ENCODE data around the gene PLCG2. TPM values are rescaled to one million over a fixed set of nuclear protein-coding genes. Genes with fewer than 3 reads are reported as not detected.

Gene PLCG2
- polyA plus RNA-seq, 1 donor from 2014 or later, result not detected

GRCh38 chr16:81891736-81892364, 112.8 kb downstream of the PLCG2 start:
- Histone ChIP-seq H3K4me2 (ENCODE audit: low read length) (no peak overlapping the region), H2AFZ (ENCODE audit: low read depth, low read length) (no peak overlapping the region), H3K9ac (ENCODE audit: low read length) (no peak overlapping the region), H3K27me3 (ENCODE audit: insufficient read depth, low read depth, low read length) (no peaks in the 10 kb centered on the region), H3K9me2 (ENCODE audit: insufficient read depth, low read length) (no peaks in the 10 kb centered on the region), H3K9me3 (ENCODE audit: low read length) (no peaks in the 10 kb centered on the region), H3K27ac (ENCODE audit: low read length) (no peak overlapping the region), H3K4me3 (ENCODE audit: low read length) (no peak overlapping the region), H3K79me2 (replicated peaks; ENCODE audit: insufficient read depth, low read length) (no peaks in the 10 kb centered on the region), H3F3A (ENCODE audit: insufficient read depth, low read length, poor library complexity, severe bottlenecking) (no peaks in the 10 kb centered on the region), H4K20me1 (ENCODE audit: insufficient read depth) (no peaks in the 10 kb centered on the region), H3K36me3 (ENCODE audit: insufficient read depth, low read length) (no peaks in the 10 kb centered on the region)
- TF ChIP-seq EZH2 (IDR thresholded peaks at IDR 0.05; ENCODE audit: borderline replicate concordance, insufficient read depth, low read length, poor library complexity, severe bottlenecking) (no peak), EP300 (conservative IDR thresholded peaks at IDR 0.05; ENCODE audit: poor library complexity, severe bottlenecking) (no peak), POLR2AphosphoS5 (IDR thresholded peaks at IDR 0.05) (no peak), REST (IDR thresholded peaks at IDR 0.05; ENCODE audit: borderline replicate concordance) (no peak), SMC3 (conservative IDR thresholded peaks at IDR 0.05; ENCODE audit: poor library complexity) (no peak), MXI1 (conservative IDR thresholded peaks at IDR 0.05; ENCODE audit: poor library complexity, severe bottlenecking) (no peak), TAF1 (IDR thresholded peaks at IDR 0.05; ENCODE audit: low read depth) (no peak), RAD21 (conservative IDR thresholded peaks at IDR 0.05) (no peak), CTCF (IDR thresholded peaks at IDR 0.05; ENCODE audit: poor library complexity, severe bottlenecking) (no peak)

GRCh38 chr16:81894592-81894991, 115.5 kb downstream of the PLCG2 start:
- TF ChIP-seq EZH2 (IDR thresholded peaks at IDR 0.05; ENCODE audit: borderline replicate concordance, insufficient read depth, low read length, poor library complexity, severe bottlenecking), result no peak
- Histone ChIP-seq H3F3A (ENCODE audit: insufficient read depth, low read length, poor library complexity, severe bottlenecking) (no peaks in the 10 kb centered on the region), H3K4me2 (ENCODE audit: low read length) (no peak overlapping the region)

More at GRCh38 chr16:81894592-81894991, 115.5 kb downstream of the PLCG2 start:
- H3K36me3 ChIP-seq (ENCODE audit: insufficient read depth, low read length), result no peaks in the 10 kb centered on the region
- no peaks in the 10 kb centered on the region for H3K9me3 ChIP-seq (ENCODE audit: low read length)
- no peak overlapping the region for H2AFZ ChIP-seq (ENCODE audit: low read depth, low read length)
- no peaks in the 10 kb centered on the region for H4K20me1 ChIP-seq (ENCODE audit: insufficient read depth)
- no peaks in the 10 kb centered on the region for H3K79me2 ChIP-seq (replicated peaks; ENCODE audit: insufficient read depth, low read length)
- H3K27me3 ChIP-seq (ENCODE audit: insufficient read depth, low read depth, low read length), result no peaks in the 10 kb centered on the region
- no peaks in the 10 kb centered on the region for H3K9me2 ChIP-seq (ENCODE audit: insufficient read depth, low read length)
- no peak overlapping the region for H3K27ac ChIP-seq (ENCODE audit: low read length)
- no peak overlapping the region for H3K9ac ChIP-seq (ENCODE audit: low read length)
- H3K4me3 ChIP-seq (ENCODE audit: low read length), result no peak overlapping the region
